D341Med (cell line): ENCODE results near the gene NEGR1.

Source experiments
- DNase-seq: peaks from one replicate; pipeline ENCODE4 v3.0.0; 2012; ENCODE audit warnings: low spot score

Gene NEGR1

GRCh38 chr1:72023063-72023930 lies 259.0 kb downstream of the NEGR1 start:
- DNase-seq: peak; percentile 32

GRCh38 chr1:72018562-72018961 lies 263.8 kb downstream of the NEGR1 start:
- no peak for DNase-seq

- DNase-seq: no peak
These were observed 267.3 kb downstream of the NEGR1 start for GRCh38 chr1:72015006-72015405.

- no peak for DNase-seq
These were observed 269.2 kb downstream of the NEGR1 start for GRCh38 chr1:72013161-72013560.

- no peak for DNase-seq
These were observed 270.6 kb downstream of the NEGR1 start for GRCh38 chr1:72011721-72012120.

- peak; percentile 6 for DNase-seq
These were observed 272.3 kb downstream of the NEGR1 start for GRCh38 chr1:72010094-72010431.

GRCh38 chr1:72009173-72010093 lies 272.9 kb downstream of the NEGR1 start:
- DNase-seq: peak; percentile 41

GRCh38 chr1:72007312-72007711 lies 275.0 kb downstream of the NEGR1 start:
- no peak for DNase-seq

GRCh38 chr1:72006092-72006491 lies 276.2 kb downstream of the NEGR1 start:
- no peak for DNase-seq

GRCh38 chr1:72003092-72003491 lies 279.2 kb downstream of the NEGR1 start:
- DNase-seq: no peak

- DNase-seq: no peak
These were observed 281.5 kb downstream of the NEGR1 start for GRCh38 chr1:72000809-72001208.

GRCh38 chr1:71994646-71995045 lies 287.7 kb downstream of the NEGR1 start:
- DNase-seq: no peak

- no peak for DNase-seq
These were observed 295.2 kb downstream of the NEGR1 start for GRCh38 chr1:71987181-71987580.

GRCh38 chr1:71986160-71986559 lies 296.2 kb downstream of the NEGR1 start:
- DNase-seq: no peak

GRCh38 chr1:71980556-71980955 lies 301.8 kb downstream of the NEGR1 start:
- no peak for DNase-seq

GRCh38 chr1:71979882-71980281 lies 302.5 kb downstream of the NEGR1 start:
- DNase-seq: no peak

- no peak for DNase-seq
These were observed 314.7 kb downstream of the NEGR1 start for GRCh38 chr1:71967670-71968069.

- no peak for DNase-seq
These were observed 318.2 kb downstream of the NEGR1 start for GRCh38 chr1:71964188-71964587.

- DNase-seq: no peak
These were observed 325.6 kb downstream of the NEGR1 start for GRCh38 chr1:71956613-71957285.

- DNase-seq: no peak
These were observed 331.8 kb downstream of the NEGR1 start for GRCh38 chr1:71950579-71950978.

GRCh38 chr1:71949681-71950080 lies 332.7 kb downstream of the NEGR1 start:
- DNase-seq: no peak

GRCh38 chr1:71948561-71948960 lies 333.8 kb downstream of the NEGR1 start:
- no peak for DNase-seq

GRCh38 chr1:71944006-71944405 lies 338.3 kb downstream of the NEGR1 start:
- DNase-seq: no peak
